Hepatocyte (in vitro differentiated cells): ENCODE results near the gene UNC5CL. TPM values are rescaled to one million over a fixed set of nuclear protein-coding genes. Genes with fewer than 3 reads are reported as not detected.

ENCODE experiments used
- DNase-seq: peaks from one replicate; pipeline ENCODE4 v3.0.0-alpha.2; 2016; ENCODE audit warnings: low spot score
- H2AFZ ChIP-seq: fragments of 200-600 bp; sonication (generic); 2 replicates; pipeline ENCODE4 v1.6.0; 2016; ENCODE audit warnings: antibody characterized with exemption, mild to moderate bottlenecking
- H3K27ac ChIP-seq: fragments of 200-600 bp; sonication (generic); 2 replicates; pipeline ENCODE4 v1.5.1; 2016; ENCODE audit warnings: mild to moderate bottlenecking
- H3K27me3 ChIP-seq: fragments of 200-600 bp; sonication (generic); 2 replicates; pipeline ENCODE4 v1.6.1; 2016
- H3K36me3 ChIP-seq: fragments of 200-600 bp; sonication (generic); replicated peaks from 2 replicates; pipeline ENCODE4 v1.5.1; 2016; ENCODE audit warnings: low read depth; ENCODE audit not compliant: insufficient read depth
- H3K4me1 ChIP-seq: fragments of 200-600 bp; sonication (generic); 2 replicates; pipeline ENCODE4 v1.5.1; 2016; ENCODE audit warnings: mild to moderate bottlenecking, moderate library complexity; ENCODE audit not compliant: insufficient read depth
- H3K4me2 ChIP-seq: fragments of 200-600 bp; sonication (generic); 2 replicates; pipeline ENCODE4 v1.6.0; 2016
- H3K4me3 ChIP-seq: fragments of 200-600 bp; sonication (generic); 2 replicates; pipeline ENCODE4 v1.5.1; 2016; ENCODE audit warnings: mild to moderate bottlenecking
- H3K79me2 ChIP-seq: fragments of 200-600 bp; sonication (generic); 2 replicates; pipeline ENCODE4 v1.6.0; 2017; ENCODE audit warnings: mild to moderate bottlenecking
- H3K9me2 ChIP-seq: fragments of 200-600 bp; sonication (generic); replicated peaks from 2 replicates; pipeline ENCODE4 v1.6.0; 2017; ENCODE audit warnings: mild to moderate bottlenecking; ENCODE audit not compliant: insufficient read depth
- H3K9me3 ChIP-seq: fragments of 200-600 bp; sonication (generic); 2 replicates; pipeline ENCODE4 v1.5.1; 2016; ENCODE audit warnings: low read depth, mild to moderate bottlenecking
- H4K20me1 ChIP-seq: fragments of 200-600 bp; sonication (generic); 2 replicates; pipeline ENCODE4 v1.6.0; 2016; ENCODE audit warnings: mild to moderate bottlenecking; ENCODE audit not compliant: insufficient read depth, poor library complexity, severe bottlenecking
- CTCF ChIP-seq: fragments of 200-600 bp; sonication (generic); IDR thresholded peaks from 2 replicates; pipeline ENCODE4 v1.5.1; 2016; ENCODE audit warnings: antibody characterized with exemption, mild to moderate bottlenecking; ENCODE audit not compliant: poor library complexity
- EZH2 ChIP-seq: fragments of 200-600 bp; sonication (generic); IDR thresholded peaks from 2 replicates; pipeline ENCODE4 v1.6.1; 2016; ENCODE audit warnings: antibody characterized with exemption, mild to moderate bottlenecking, borderline replicate concordance
- EZH2phosphoT487 ChIP-seq: fragments of 200-600 bp; sonication (generic); IDR thresholded peaks from one replicate; pipeline ENCODE4 v1.6.1; 2018; ENCODE audit warnings: antibody characterized with exemption, mild to moderate bottlenecking, low read depth, moderate library complexity; ENCODE audit not compliant: unreplicated experiment, severe bottlenecking
- WGBS: methylation state at CpG from one replicate; pipeline ENCODE4 v1.1.6; 2016; ENCODE audit warnings: low lambda C conversion rate; ENCODE audit errors: missing lambda C conversion rate; 5-methylcytosine and 5-hydroxymethylcytosine counted together
- polyA plus RNA-seq: library from polyadenylated mRNA; unstranded; fragments of >200 nt; fragmentation: Nextera tagmentation; extraction: Ambion mirVana; gene quantifications from 2 replicates; pipeline ENCODE4 v1.2.1, GENCODE V29; 2016
- total RNA-seq: library from RNA; depleted of rRNA; stranded (reverse); fragments of >200 nt; gene quantifications from 2 replicates; pipeline ENCODE4 v1.2.3, GENCODE V29; 2014

UNC5CL gene
- total and polyA plus RNA-seq, 2 experiments from 2014 or later = 37.1 to 42.9 TPM

DNA sequence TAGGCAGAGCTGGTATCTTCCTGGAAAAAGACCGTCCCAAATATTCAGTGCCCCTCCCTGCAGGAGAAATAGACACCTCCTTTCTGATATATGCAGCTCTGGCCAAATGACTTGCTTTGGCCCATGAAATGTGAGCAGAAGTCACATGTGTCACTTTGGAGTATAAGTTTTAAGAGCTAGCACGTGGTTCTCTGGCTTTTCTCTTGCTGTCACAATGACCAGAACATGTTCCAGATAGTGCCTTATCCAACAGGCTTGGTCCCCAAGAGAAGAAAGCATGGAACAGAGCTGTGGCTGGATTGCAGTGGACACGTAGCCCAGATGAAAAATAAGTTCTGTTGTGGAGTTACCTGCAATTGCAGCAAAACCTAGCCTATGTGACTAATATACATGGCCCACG, 40.4 kb downstream of the UNC5CL start:
- no peaks in the 10 kb centered on the region for H3K27me3 ChIP-seq
- WGBS = 73% methylated on average over 4 of the region's 4 CpGs
- H3K4me2 ChIP-seq = no peak overlapping the region
- no peaks in the 10 kb centered on the region for H4K20me1 ChIP-seq
- H3K27ac ChIP-seq = peak overlapping the region; percentile 96
- DNase-seq = no peak
- TF ChIP-seq EZH2phosphoT487 (no peak), EZH2 (no peak), CTCF (no peak)
- no peaks in the 10 kb centered on the region for H3K9me3 ChIP-seq
- peaks cover 36% of the 10 kb centered on the region for H3K4me1 ChIP-seq
- no peaks in the 10 kb centered on the region for H3K79me2 ChIP-seq
- H3K36me3 ChIP-seq = no peaks in the 10 kb centered on the region
- no peak overlapping the region for H3K4me3 ChIP-seq
- no peaks in the 10 kb centered on the region for H3K9me2 ChIP-seq
- H2AFZ ChIP-seq = no peak overlapping the region

DNA sequence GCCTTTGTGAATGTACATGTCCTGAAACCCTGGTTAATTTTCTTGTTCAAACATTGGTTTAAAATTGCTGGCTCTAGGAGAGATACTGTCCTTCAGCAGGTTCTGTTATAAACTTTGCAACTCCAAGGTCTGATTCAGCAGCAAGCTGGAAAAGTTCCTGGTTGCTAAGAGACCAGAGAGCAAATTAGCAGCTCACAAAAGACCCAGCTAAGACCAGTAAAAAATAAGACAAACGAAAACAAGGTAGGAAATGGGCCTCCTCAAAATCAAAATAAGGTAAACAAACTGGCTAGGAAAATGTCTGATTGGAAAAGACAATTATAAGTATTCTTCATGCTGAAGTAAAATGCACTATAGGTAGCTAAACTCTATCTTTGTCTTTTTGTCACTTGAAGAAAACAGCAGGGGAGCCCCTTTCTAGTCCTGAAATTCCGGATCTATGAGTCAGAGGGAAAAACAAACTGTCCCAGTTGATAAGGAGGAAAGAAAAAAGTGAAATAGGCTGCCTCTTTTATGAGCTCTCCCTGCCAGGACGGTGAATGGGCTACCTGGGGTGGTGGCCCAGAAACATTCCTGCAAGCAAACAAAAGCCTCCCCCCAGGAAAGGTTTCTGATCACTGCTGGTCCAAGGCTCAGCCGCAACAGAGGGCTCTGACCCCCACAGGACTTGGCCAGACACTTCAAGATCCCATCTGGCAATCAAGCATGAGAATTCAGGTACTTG, 41.6 kb downstream of the UNC5CL start:
- Histone ChIP-seq H3K4me3 (no peak overlapping the region), H3K27me3 (no peaks in the 10 kb centered on the region), H3K27ac (peak overlapping the region; percentile 96), H3K79me2 (no peaks in the 10 kb centered on the region), H3K9me3 (no peaks in the 10 kb centered on the region), H3K9me2 (no peaks in the 10 kb centered on the region), H3K4me1 (peaks cover 36% of the 10 kb centered on the region), H3K4me2 (peak overlapping the region; percentile 64), H2AFZ (peak overlapping the region; percentile 1), H4K20me1 (no peaks in the 10 kb centered on the region), H3K36me3 (no peaks in the 10 kb centered on the region)
- DNase-seq = peak; percentile 73
- TF ChIP-seq CTCF = no peak
- TF ChIP-seq EZH2 = no peak
- no peak for TF ChIP-seq EZH2phosphoT487
- WGBS = 12% methylated on average over 4 of the region's 4 CpGs

- Histone ChIP-seq H3K9me2 (no peaks in the 10 kb centered on the region), H3K27ac (peak overlapping the region; percentile 96), H3K9me3 (no peaks in the 10 kb centered on the region), H2AFZ (no peak overlapping the region), H3K79me2 (no peaks in the 10 kb centered on the region), H3K4me1 (peaks cover 36% of the 10 kb centered on the region), H3K4me3 (no peak overlapping the region), H3K36me3 (no peaks in the 10 kb centered on the region), H4K20me1 (no peaks in the 10 kb centered on the region), H3K4me2 (peak overlapping the region; percentile 64), H3K27me3 (no peaks in the 10 kb centered on the region)
- DNase-seq = peak; percentile 62
- WGBS = 17% methylated on average over 6 of the region's 6 CpGs
- no peak for TF ChIP-seq EZH2
- TF ChIP-seq CTCF = no peak
- no peak for TF ChIP-seq EZH2phosphoT487
Measured at GRCh38 chr6:40996591-40997233, 42.3 kb downstream of the UNC5CL start.
